ENCODE data around the gene RBFOX2.

The RBFOX2 gene

DNA sequence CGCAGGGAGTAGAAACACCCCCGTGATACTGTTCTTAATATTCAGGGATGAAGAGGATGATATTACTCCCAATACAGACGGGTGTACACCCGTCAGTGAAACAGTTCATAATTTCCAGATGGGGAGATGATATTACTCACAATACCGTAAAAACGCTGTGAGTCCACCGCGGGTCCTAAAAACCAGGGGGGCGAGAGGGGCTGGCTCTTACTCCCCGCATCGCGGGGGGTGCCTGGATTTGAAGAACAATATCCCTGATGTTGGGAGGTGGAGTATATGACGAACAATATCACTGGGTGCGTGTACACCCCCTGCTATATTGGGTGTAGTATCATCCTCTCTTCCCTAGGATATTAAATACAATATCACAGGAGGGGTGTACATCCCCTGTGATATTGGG, 331.5 kb downstream of the RBFOX2 start:
- DNase-seq (ENCODE audit: low read depth): no peak

DNA sequence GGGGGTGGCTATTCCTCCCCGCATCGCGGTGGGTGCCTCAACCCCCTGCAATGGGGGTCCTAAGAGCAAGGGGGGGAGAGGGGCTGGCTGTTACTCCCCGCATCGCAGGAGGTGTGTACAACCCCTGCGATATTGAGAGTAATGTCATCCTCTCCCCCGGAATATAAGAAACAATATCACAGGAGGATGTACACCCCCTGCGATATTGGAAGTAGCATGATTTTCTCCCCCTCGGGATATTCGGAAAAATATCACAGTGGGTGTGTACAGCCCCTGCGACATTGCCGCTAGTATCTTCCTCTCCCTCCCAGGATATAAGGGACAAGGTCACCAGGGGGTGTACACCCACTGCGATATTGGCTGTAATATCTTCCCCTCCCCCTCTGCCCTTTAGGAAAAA, 333.4 kb downstream of the RBFOX2 start:
- no peak for DNase-seq (ENCODE audit: low read depth)

DNA sequence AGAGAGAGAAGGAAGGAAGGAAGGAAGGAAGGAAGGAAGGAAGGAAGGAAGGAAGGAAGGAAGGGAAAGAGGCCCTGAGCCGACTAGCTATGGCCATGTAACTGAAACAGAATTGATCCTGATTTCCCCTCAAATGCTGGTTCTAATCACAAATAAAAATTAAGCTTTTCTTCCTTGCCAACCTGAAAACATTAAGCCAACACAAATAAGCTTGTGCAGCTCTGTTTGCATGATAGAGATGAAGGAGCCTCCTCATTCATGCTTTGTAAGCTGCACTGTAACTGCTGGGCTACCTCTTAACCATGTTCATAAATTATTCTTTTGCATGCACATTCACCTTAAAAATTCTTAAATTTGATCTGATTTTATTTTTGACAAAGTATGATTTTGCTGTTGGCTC, 338.6 kb downstream of the RBFOX2 start:
- DNase-seq (ENCODE audit: low read depth): no peak

GRCh38 chr22:35688913-35689675, 339.5 kb downstream of the RBFOX2 start:
- DNase-seq (ENCODE audit: low read depth): no peak

All from activated gamma-delta T cell treated with anti-CD3 and anti-CD28 coated beads, Interleukin-2, amount 50 U/mL, for 16 hours (primary cell).